ENCODE results near the gene TM9SF4. TPM values are rescaled to one million over a fixed set of nuclear protein-coding genes. Genes with fewer than 3 reads are reported as not detected.
"Not testable (repeated sequence)": the region's sequence is repeated elsewhere in the genome, so short reads cannot be mapped to it uniquely, and the experiment has no call there.

TM9SF4 gene
- total RNA-seq, 1 donor from 2014 or later: 99.4 TPM

GRCh38 chr20:32165836-32166545, 56.5 kb downstream of the TM9SF4 start:
- Mint-ChIP-seq H3K27ac (no peak overlapping the region), H3K4me1 (ENCODE audit: unreplicated experiment) (peaks cover 14% of the 10 kb centered on the region), H3K36me3 (peaks cover 35% of the 10 kb centered on the region), H3K27me3 (no peaks in the 10 kb centered on the region), H3K9me3 (no peaks in the 10 kb centered on the region), H3K4me3 (no peak overlapping the region)
- no peak for DNase-seq (ENCODE audit: extremely low spot score, unreplicated experiment)
- TF ChIP-seq CTCF (conservative IDR thresholded peaks at IDR 0.05): no peak

- Mint-ChIP-seq H3K27me3 (no peaks in the 10 kb centered on the region), H3K9me3 (no peaks in the 10 kb centered on the region), H3K27ac (no peak overlapping the region), H3K36me3 (peaks cover 20% of the 10 kb centered on the region), H3K4me1 (ENCODE audit: unreplicated experiment) (peaks cover 14% of the 10 kb centered on the region), H3K4me3 (no peak overlapping the region)
- TF ChIP-seq CTCF (conservative IDR thresholded peaks at IDR 0.05): no peak
- no peak for DNase-seq (ENCODE audit: extremely low spot score, unreplicated experiment)
Observed at GRCh38 chr20:32167552-32167951, 58.0 kb downstream of the TM9SF4 start.

- Mint-ChIP-seq H3K9me3 (no peaks in the 10 kb centered on the region), H3K27me3 (no peaks in the 10 kb centered on the region), H3K36me3 (peaks cover 18% of the 10 kb centered on the region), H3K4me3 (no peak overlapping the region), H3K4me1 (ENCODE audit: unreplicated experiment) (peaks cover 14% of the 10 kb centered on the region), H3K27ac (peak overlapping the region; percentile 12)
- TF ChIP-seq CTCF (conservative IDR thresholded peaks at IDR 0.05): no peak
- DNase-seq (ENCODE audit: extremely low spot score, unreplicated experiment): no peak
Observed at GRCh38 chr20:32168184-32168910, 58.8 kb downstream of the TM9SF4 start.

- H3K27me3 Mint-ChIP-seq; DNase-seq (ENCODE audit: extremely low spot score, unreplicated experiment); H3K27ac Mint-ChIP-seq; H3K36me3 Mint-ChIP-seq; H3K9me3 Mint-ChIP-seq; H3K4me1 Mint-ChIP-seq (ENCODE audit: unreplicated experiment); H3K4me3 Mint-ChIP-seq: not testable (repeated sequence)
Observed at GRCh38 chr20:32177696-32178095, 68.2 kb downstream of the TM9SF4 start.

GRCh38 chr20:32179515-32179914, 70.0 kb downstream of the TM9SF4 start:
- Mint-ChIP-seq H3K27me3 (no peaks in the 10 kb centered on the region), H3K4me3 (no peak overlapping the region), H3K4me1 (ENCODE audit: unreplicated experiment) (no peaks in the 10 kb centered on the region), H3K36me3 (peaks cover 9% of the 10 kb centered on the region), H3K9me3 (no peaks in the 10 kb centered on the region), H3K27ac (no peak overlapping the region)
- TF ChIP-seq CTCF (conservative IDR thresholded peaks at IDR 0.05): no peak
- DNase-seq (ENCODE audit: extremely low spot score, unreplicated experiment): no peak

GRCh38 chr20:32179934-32180333, 70.4 kb downstream of the TM9SF4 start:
- no peaks in the 10 kb centered on the region for H3K27me3 Mint-ChIP-seq
- no peak overlapping the region for H3K27ac Mint-ChIP-seq
- H3K4me1 Mint-ChIP-seq (ENCODE audit: unreplicated experiment): peaks cover 3% of the 10 kb centered on the region
- no peaks in the 10 kb centered on the region for H3K9me3 Mint-ChIP-seq
- no peak for TF ChIP-seq CTCF (conservative IDR thresholded peaks at IDR 0.05)
- DNase-seq (ENCODE audit: extremely low spot score, unreplicated experiment): no peak
- H3K4me3 Mint-ChIP-seq: no peak overlapping the region
- peaks cover 9% of the 10 kb centered on the region for H3K36me3 Mint-ChIP-seq

Data from type B pancreatic cell (in vitro differentiated cells).